D721Med (cell line): Measurements from ENCODE around the gene BMPR1B.

Experiments
- DNase-seq: peaks from one replicate; pipeline ENCODE4 v3.0.0; 2011; ENCODE audit warnings: low spot score; ENCODE audit not compliant: insufficient read length
- FAIRE-seq: peaks from 2 replicates; lab custom pipeline; 2011; peaks lifted over from hg19 to GRCh38; lab: Jason Lieb, UNC
- TF ChIP-seq, protein P1 (sequence below): IDR thresholded peaks from 2 replicates; pipeline ENCODE4 v1.5.1; 2012; ENCODE audit warnings: mild to moderate bottlenecking, control low read depth; ENCODE audit not compliant: insufficient read depth; ENCODE audit errors: missing control alignments

The BMPR1B gene

DNA sequence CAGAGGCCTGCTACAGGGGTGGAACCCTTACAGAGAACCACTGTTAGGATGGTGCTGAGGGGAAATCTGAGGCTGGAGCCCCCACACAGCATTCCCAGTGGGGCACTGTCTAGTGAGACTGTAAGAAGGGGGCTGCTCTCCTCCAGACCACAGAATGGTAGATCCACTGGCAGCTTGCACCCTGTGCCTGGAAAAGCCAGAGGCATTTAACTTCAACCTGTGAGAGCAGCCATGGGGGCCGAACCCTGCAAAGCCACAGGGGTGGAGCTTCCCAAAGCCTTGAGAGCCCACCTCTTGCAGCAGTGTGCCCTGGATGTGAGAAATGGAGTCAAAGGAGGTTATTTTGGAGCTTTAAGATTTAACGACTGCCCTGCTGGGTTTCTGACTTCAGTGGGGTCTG is 159.4 kb downstream of the BMPR1B start:
- DNase-seq (no peak), FAIRE-seq (no peak)
- TF ChIP-seq, protein P1, sequence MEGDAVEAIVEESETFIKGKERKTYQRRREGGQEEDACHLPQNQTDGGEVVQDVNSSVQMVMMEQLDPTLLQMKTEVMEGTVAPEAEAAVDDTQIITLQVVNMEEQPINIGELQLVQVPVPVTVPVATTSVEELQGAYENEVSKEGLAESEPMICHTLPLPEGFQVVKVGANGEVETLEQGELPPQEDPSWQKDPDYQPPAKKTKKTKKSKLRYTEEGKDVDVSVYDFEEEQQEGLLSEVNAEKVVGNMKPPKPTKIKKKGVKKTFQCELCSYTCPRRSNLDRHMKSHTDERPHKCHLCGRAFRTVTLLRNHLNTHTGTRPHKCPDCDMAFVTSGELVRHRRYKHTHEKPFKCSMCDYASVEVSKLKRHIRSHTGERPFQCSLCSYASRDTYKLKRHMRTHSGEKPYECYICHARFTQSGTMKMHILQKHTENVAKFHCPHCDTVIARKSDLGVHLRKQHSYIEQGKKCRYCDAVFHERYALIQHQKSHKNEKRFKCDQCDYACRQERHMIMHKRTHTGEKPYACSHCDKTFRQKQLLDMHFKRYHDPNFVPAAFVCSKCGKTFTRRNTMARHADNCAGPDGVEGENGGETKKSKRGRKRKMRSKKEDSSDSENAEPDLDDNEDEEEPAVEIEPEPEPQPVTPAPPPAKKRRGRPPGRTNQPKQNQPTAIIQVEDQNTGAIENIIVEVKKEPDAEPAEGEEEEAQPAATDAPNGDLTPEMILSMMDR: no peak

DNA sequence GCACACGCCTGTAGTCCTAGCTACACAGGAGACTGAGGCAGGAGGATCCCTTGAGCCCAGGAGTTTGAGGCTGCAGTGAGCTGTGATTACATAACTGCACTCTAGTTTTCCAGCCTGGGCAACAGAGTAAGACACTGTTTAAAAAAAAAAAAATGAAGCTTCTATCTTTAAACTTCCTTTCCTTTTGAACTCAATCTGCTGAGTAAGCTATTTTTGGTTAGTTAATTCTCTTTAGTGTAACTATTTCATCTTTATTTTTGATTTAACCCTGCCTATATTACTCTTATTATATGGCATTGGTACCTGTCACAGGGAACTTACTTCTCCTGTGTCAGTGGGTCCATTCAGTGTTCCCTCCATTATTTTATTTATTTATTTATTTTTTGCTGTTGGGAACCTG is 160.8 kb downstream of the BMPR1B start:
- TF ChIP-seq, protein P1: no peak
- DNase-seq: no peak
- FAIRE-seq: no peak

DNA sequence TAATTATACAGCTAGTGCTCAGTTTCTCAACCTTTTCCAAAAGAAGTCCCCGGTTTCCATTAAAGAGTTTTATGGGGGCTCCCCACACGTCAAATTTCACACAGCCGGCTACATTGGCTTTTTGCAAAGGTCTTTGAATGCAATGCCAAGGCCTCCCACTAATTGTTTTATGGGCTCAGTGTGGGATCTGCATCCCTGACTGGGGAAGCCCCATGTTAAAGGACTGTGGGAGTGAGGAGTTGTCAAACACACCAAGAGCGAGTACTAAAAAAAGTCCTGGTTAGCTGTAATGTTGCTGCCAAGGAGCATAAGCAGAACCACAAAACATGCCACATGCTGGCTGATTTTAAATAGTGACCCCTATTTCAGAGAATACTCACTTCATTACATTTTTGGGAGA is 162.6 kb downstream of the BMPR1B start:
- DNase-seq (no peak), FAIRE-seq (no peak)
- TF ChIP-seq, protein P1: no peak

DNA sequence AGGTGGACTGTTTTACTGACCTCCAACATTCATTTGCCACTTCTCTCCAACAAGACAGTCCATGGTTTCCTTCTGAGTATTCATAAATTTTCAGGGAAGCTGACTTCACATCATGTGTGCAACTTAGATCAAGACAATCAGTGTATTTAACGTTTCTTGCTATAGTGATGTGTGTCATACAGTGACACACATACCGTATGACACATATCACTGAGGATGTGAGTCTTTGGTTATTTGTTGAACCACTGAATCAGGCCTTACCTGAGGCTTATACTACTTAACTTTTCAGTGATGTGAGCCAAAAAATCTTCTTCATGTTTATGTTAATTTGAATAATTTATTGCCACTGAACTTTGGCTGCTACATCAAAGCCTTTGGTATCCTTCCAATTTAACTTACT is 166.8 kb downstream of the BMPR1B start:
- DNase-seq (no peak), FAIRE-seq (no peak)
- TF ChIP-seq, protein P1: no peak

DNA sequence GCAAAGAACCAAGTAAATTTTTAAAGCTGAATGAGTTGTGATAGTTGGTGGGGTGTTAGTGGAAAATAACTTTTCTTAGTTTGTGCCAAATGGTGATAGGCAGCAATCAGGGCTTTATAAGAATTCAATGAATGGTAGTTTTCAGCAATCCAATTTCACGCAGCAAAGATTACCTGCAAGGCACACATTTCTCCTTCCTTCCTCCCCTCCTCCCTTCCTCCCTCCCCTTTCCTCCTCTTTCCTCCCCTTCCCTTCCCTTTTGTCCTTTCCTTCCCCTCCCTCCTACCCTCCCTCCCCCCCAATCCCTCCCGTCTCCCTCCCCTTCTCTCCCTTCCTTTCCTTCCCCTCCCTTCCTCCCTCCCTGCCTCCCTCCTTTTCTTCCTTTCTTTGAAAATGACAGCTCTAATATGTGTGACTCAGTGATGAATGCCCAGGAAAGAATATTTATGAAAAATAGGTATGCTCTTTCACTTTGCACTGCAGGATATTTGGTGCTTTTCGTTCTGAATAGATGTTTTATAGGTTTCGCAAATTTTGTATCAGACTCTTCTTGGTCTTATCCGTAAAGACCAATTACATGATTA is 168.1 kb downstream of the BMPR1B start:
- TF ChIP-seq, protein P1: no peak
- FAIRE-seq (no peak), DNase-seq (no peak)

DNA sequence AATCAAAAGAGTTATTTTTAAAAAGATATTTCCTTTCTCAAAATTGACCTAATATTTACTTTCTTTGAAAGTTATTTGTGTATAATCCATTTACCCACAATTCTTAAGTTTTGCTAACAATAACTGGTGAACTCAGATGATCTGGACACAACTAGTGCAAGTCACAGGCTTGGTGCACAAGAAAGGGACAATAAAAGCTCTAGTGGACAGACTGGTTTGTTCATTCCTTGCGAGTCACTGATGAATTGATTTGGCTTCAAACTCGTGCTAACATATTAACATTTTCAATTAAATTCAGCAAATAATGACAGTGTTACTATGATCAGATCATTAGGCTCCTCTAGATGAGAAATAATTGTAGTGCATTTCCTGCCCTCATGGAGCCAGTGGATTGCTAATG is 169.2 kb downstream of the BMPR1B start:
- TF ChIP-seq, protein P1: no peak
- FAIRE-seq: no peak
- no peak for DNase-seq

DNA sequence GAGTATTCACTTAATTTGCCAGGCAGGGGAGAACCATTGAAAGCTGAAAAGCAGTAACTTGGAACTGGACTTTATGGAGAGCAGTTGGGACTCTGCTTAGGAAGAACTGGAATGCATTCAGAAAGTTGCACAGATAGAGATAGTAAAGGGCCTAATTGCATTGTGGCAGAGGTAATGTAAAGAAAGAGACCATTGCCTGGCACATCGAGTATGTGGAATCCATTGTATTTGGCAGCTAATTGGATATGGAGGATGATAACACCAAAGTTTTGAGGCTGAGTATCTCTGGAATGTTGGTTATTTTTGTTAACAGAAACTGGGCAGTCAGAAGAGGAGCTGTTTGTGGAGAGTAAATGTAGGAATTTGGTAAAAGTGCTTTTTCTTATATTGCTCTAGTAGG is 169.9 kb downstream of the BMPR1B start:
- FAIRE-seq (no peak), DNase-seq (no peak)
- TF ChIP-seq, protein P1: no peak
